Urinary bladder (tissue), 4 donors: ENCODE results near the gene DTX3. TPM values are rescaled to one million over a fixed set of nuclear protein-coding genes. Genes with fewer than 3 reads are reported as not detected.
A peak's percentile ranks its signal among the peaks of the same experiment; 100 is the strongest.

Experiments
- DNase-seq: peaks from one replicate; pipeline ENCODE4 v3.0.0-alpha.2; 2015; ENCODE audit errors: extremely low spot score
- H3K27ac ChIP-seq: one replicate; pipeline ENCODE4 v1.5.1; 2013; ENCODE audit warnings: low read depth, mild to moderate bottlenecking, moderate library complexity
- H3K36me3 ChIP-seq: one replicate; pipeline ENCODE4 v1.6.1; 2013; ENCODE audit warnings: mild to moderate bottlenecking, moderate library complexity; ENCODE audit not compliant: insufficient read depth
- H3K4me1 ChIP-seq: one replicate; pipeline ENCODE4 v1.6.1; 2013; ENCODE audit warnings: mild to moderate bottlenecking, moderate library complexity; ENCODE audit not compliant: insufficient read depth
- H3K4me3 ChIP-seq: one replicate; pipeline ENCODE4 v1.5.1; 2013; ENCODE audit warnings: low read depth, low read length
- WGBS: extraction: QIAGEN DNeasy Blood & Tissue Kit; methylation state at CpG from one replicate; pipeline ENCODE4 v1.1.7; 2013; 5-methylcytosine and 5-hydroxymethylcytosine counted together
- polyA plus RNA-seq: library from polyadenylated mRNA; stranded (reverse); fragments of 200-250 nt; gene quantifications from one replicate; pipeline ENCODE4 v1.2.3, GENCODE V29; 2013
- total RNA-seq: library from RNA; depleted of rRNA; stranded (reverse); fragments of >200 nt; gene quantifications from one replicate; pipeline ENCODE4 v1.2.3, GENCODE V29; 2014
- donor health status: healthy with polysubstance abuse.
- donor health status: healthy.

The DTX3 gene
- total and polyA plus RNA-seq, 2 donors: 29.8 to 64.3 TPM

DNA sequence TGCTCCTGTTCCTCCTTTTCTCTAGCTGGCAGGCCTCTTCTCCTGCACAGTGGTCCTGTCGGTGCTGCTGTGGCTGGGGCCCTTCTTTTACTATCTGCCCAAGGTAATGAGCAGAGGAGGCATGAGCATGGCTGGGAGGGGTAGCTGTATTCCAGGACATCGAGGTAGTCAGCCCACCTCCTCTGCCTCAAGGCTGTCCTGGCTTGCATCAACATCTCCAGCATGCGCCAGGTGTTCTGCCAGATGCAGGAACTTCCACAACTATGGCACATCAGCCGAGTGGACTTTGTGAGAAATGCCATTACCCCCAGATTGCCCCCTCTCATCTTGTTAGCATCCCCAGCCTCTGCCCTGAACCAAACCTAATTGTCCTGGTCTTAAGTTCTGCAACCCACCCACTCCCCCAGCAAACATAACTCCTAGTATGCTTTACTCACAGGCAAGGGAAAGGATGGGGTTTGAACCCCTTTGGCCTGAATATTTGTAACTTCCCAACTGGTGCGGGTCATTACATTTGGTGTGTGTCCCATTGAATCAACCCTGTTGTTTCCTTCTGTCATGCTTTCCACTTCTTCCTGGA is 19.3 kb downstream of the DTX3 start:
- H3K36me3 ChIP-seq: no peaks in the 10 kb centered on the region
- H3K27ac ChIP-seq: no peak overlapping the region
- H3K4me1 ChIP-seq: no peaks in the 10 kb centered on the region
- H3K4me3 ChIP-seq: no peak overlapping the region
- 68% methylated on average over 5 of the region's 5 CpGs for WGBS
- no peak for DNase-seq

GRCh38 chr12:57624441-57625220 is 20.0 kb downstream of the DTX3 start:
- no peak for DNase-seq

GRCh38 chr12:57625261-57626032 is 20.8 kb downstream of the DTX3 start:
- 80% methylated on average over 12 of the region's 12 CpGs for WGBS
- Histone ChIP-seq H3K36me3 (no peaks in the 10 kb centered on the region), H3K4me1 (no peaks in the 10 kb centered on the region), H3K27ac (no peak overlapping the region), H3K4me3 (no peak overlapping the region)
- no peak for DNase-seq

More at GRCh38 chr12:57624441-57625220, 20.0 kb downstream of the DTX3 start:
- WGBS: 82% methylated on average over 8 of the region's 8 CpGs
- no peaks in the 10 kb centered on the region for H3K4me1 ChIP-seq
- no peak overlapping the region for H3K27ac ChIP-seq
- H3K36me3 ChIP-seq: no peaks in the 10 kb centered on the region
- H3K4me3 ChIP-seq: no peak overlapping the region

GRCh38 chr12:57626111-57626920 is 21.7 kb downstream of the DTX3 start:
- no peaks in the 10 kb centered on the region for H3K36me3 ChIP-seq
- H3K4me3 ChIP-seq: no peak overlapping the region
- no peak overlapping the region for H3K27ac ChIP-seq
- no peaks in the 10 kb centered on the region for H3K4me1 ChIP-seq
- DNase-seq: no peak
- 36% methylated on average over 13 of the region's 13 CpGs for WGBS

- Histone ChIP-seq H3K27ac (no peak overlapping the region), H3K4me1 (no peaks in the 10 kb centered on the region), H3K36me3 (no peaks in the 10 kb centered on the region), H3K4me3 (no peak overlapping the region)
- 57% methylated on average over 9 of the region's 9 CpGs for WGBS
- DNase-seq: no peak
These were observed 22.4 kb downstream of the DTX3 start for GRCh38 chr12:57626921-57627445.

DNA sequence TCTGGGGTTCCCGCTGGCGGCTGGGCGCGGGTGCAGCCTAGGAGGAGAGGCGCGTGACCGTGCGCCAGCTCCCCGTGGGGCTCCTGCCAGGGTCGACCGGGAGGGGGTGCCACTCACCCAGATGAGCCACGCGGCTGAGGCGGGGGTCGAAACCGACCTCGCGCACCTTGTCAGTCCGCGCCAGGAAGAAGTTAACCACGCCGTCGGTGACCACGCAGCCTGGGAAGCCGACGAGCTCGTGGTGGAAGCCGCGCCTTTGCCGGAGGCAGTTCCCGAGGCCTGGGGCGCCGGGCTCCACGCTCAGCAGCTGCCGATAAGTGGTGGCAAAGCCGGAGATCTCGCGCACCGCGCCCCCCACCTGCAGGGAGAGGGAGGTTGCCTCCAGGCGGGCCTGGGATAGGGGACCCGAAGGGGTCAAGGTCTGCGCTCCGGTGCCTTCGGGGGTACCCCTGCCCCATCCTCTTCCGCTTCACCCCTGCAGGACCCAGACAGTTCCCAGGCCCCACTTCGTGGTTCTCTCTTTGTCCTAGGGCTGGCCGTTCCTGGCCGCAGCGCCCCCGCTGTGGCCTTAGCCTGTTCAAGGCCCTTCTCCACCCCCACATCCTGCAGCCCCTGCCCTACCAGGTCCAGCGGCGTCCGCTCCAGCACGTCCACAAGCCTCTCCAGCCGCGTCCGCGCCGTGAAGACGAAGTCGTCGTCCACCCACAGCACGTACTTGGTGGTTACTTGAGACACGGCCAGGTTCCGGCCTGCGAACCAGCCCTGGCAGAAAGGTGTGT is 23.1 kb downstream of the DTX3 start:
- Histone ChIP-seq H3K4me3 (no peak overlapping the region), H3K36me3 (no peaks in the 10 kb centered on the region), H3K27ac (no peak overlapping the region), H3K4me1 (peaks cover 2% of the 10 kb centered on the region)
- 27% methylated on average over 67 of the region's 67 CpGs for WGBS
- DNase-seq: no peak

DNA sequence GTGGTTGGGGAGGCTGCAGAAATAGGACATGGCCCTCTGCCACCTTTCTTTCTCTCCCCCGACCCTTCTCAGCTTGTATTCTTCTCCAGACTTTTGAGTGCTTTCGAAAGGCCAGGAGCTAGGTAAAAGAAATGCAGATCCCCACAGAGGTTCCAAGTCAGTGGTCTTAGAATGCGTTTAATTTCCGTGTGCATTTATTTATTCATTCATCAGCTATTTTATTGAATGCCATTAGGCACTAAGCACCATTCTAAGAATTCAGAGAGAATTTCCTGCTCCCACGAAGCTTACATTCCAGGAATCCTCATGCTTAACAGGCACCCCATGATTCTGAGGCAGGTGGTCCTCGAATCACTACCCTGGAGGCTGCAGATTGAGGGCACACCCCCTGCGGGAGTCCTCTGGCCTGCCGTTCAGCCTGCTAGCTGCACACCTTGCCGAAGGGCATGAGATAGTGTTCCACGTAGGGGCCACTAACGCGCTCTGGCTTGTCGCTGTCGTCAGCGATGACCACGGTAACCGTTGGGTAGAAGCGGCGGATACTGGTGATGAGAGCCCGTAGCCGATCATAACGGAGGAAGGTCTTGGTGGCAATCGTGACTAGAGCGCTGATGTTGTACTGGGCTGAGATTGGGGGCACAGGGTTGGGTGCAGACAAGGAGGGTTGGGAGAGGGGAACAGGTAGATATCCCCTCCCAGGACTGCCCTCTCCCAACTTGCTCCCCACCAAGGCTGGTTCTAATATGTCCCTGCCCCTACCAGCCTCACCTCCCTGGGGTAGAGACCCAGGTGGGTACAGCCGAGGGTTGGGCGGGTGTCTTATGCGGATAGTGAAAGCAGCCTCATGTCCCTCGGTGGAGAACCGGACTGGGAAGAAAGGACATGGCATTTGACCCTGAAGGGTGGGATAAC is 23.9 kb downstream of the DTX3 start:
- H3K4me1 ChIP-seq: peaks cover 2% of the 10 kb centered on the region
- DNase-seq: no peak
- no peaks in the 10 kb centered on the region for H3K36me3 ChIP-seq
- no peak overlapping the region for H3K4me3 ChIP-seq
- 70% methylated on average over 29 of the region's 29 CpGs for WGBS
- H3K27ac ChIP-seq: no peak overlapping the region

DNA sequence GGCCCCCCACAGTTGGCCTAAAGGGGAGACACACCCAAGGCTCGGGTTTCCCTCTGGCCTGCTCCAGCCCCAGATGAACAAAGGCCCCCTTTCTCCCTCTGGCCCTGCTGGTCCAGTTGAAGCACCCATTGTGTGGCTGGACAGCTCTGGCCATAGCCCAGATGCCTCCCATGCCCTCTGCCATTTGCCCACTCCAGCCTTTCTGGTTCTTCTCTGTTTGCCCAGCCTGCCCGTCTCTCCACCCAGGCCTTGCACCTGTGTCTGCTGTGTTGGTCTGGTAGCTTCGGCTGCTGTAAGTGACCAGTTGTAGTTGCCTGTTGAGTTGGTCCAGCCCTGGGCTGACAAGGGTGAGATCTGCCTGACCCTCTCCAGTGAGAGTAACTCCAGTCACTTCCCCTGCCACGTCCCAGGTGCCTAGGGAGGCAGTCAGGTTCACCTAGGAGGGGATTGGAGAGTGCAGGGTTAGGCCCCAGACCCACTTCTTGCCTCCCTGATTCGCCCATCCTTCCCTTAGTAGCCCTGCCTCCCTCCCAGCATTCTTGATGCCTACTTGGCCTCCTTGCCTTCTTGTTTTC is 25.4 kb downstream of the DTX3 start:
- Histone ChIP-seq H3K4me3 (no peak overlapping the region), H3K27ac (no peak overlapping the region), H3K4me1 (peaks cover 2% of the 10 kb centered on the region), H3K36me3 (no peaks in the 10 kb centered on the region)
- 91% methylated on average over 5 of the region's 5 CpGs for WGBS
- DNase-seq: no peak

GRCh38 chr12:57630891-57631433 is 26.3 kb downstream of the DTX3 start:
- WGBS: 53% methylated on average over 6 of the region's 6 CpGs
- Histone ChIP-seq H3K4me3 (no peak overlapping the region), H3K27ac (no peak overlapping the region), H3K4me1 (peaks cover 2% of the 10 kb centered on the region), H3K36me3 (no peaks in the 10 kb centered on the region)
- DNase-seq: no peak

- WGBS: 11% methylated on average over 26 of the region's 26 CpGs
These were observed 27.0 kb downstream of the DTX3 start for GRCh38 chr12:57631566-57632072.

More at GRCh38 chr12:57631566-57632072, 27.0 kb downstream of the DTX3 start:
- H3K27ac ChIP-seq: no peak overlapping the region
- no peak for DNase-seq
- no peaks in the 10 kb centered on the region for H3K36me3 ChIP-seq
- H3K4me3 ChIP-seq: peak overlapping the region; percentile 39
- H3K4me1 ChIP-seq: peaks cover 2% of the 10 kb centered on the region
